Islet of Langerhans (tissue), 1 donor: ENCODE results near the gene KRT4.
"Not testable (repeated sequence)": the region's sequence is repeated elsewhere in the genome, so short reads cannot be mapped to it uniquely, and the experiment has no call there.

ENCODE experiments used
- FAIRE-seq: peaks from one replicate; lab custom pipeline; 2011; peaks lifted over from hg19 to GRCh38; lab: Jason Lieb, UNC

Gene KRT4

DNA sequence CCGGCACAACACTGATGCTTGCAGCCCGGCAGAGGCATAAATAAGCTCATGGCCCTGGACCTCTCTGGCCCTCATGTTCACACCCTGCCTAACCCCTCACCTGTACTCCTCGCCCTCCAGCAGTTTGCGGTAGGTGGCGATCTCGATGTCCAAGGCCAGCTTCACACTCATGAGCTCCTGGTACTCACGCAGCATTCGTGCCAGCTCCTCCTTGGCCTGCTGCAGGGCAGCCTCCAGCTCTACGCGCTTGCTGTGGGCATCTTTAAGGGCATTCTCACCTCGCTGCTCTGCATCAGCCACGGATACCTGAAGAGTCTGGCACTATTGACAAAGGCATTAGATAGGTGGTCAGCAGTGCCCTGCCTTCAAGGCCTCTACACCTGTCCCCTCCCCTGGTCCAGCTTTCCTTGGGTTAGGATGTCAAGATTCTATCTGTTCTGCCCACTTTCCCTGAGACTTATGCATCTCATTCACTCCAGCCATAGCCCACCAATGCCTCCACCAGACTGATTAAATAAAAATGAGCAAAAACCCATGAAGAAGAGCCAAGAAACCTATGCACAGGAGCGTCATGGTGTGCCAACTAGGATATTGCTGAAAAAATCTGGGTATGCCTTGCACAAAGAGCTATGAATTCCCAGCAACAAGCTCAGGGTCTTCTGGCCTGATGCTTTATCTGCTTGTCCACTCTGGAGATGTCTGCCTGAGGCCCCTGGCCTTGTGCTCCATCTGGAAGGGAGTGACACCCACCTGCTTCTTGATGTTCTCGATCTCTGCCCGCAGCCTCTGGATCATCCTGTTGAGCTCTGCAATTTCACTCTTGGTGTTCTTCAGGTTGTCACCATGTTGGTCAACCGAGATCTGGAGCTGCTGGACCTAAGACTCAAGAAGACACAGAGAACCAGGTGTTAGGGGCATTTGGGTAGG is 6.1 kb downstream of the KRT4 start:
- FAIRE-seq, result no peak

- no peak for FAIRE-seq
Observed at GRCh38 chr12:52806821-52807543, 6.9 kb downstream of the KRT4 start.

GRCh38 chr12:52806169-52806811 is 7.6 kb downstream of the KRT4 start:
- FAIRE-seq, result no peak

DNA sequence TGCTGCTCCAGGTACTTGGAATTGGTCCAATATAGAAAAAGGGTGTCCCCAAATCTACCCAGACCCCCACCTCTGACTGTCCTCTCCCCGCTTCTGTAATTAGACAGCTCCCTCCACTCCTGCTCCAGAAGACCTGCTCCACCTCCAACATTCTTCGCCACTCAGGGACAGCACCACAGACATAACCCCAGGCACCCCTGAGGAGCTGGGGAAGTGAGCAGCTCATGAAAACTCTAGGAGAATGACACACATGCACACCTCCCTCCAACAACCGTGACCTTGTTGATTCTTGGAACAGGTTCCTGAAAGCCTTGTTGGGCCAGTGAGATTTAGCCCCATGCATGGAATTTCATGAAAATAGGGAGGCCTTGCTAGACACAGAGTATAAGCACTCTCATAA is 8.2 kb downstream of the KRT4 start:
- no peak for FAIRE-seq

GRCh38 chr12:52805000-52805399 is 8.9 kb downstream of the KRT4 start:
- no peak for FAIRE-seq

DNA sequence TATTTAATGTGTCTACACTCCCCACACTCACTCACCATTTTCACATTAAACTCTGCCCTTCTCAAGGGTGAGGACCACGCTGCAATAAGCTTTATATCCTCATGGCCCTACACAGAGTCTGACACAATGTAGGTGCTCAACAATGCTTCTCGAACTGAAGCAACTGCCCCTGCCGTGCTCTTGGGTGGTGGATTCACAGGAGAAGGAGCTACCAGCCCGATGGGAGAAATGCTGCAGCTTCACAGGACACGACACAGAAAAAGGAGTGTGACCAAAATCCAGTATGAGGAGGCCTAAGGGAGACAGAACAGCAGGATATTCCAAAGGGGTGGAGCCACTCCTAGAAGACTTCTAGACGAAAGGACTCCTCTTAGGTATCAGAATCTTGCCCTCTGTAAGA is 11.5 kb downstream of the KRT4 start:
- no peak for FAIRE-seq

DNA sequence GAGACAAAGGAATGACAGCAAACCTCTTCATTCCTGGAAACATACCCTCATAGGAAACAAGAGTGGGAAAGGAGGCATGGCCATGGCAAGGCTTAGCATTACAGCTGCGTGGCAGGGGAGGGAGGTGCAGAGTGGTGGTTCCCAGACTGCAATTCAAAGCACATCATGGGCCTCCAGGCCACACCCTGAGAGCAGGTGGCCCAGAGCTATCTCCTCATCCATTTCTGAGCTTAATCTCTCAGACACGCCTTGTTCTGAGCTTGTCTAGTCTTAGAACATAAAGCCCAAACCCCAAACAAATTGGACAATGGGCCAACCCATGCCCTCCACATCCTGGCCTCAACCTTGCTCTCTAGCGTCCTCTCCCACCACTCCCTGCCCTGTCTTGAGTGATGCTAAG is 12.1 kb downstream of the KRT4 start:
- FAIRE-seq, result no peak

- FAIRE-seq, result no peak
Observed at GRCh38 chr12:52800259-52800917, 13.5 kb downstream of the KRT4 start.

GRCh38 chr12:52799505-52800211 is 14.3 kb downstream of the KRT4 start:
- FAIRE-seq, result no peak

DNA sequence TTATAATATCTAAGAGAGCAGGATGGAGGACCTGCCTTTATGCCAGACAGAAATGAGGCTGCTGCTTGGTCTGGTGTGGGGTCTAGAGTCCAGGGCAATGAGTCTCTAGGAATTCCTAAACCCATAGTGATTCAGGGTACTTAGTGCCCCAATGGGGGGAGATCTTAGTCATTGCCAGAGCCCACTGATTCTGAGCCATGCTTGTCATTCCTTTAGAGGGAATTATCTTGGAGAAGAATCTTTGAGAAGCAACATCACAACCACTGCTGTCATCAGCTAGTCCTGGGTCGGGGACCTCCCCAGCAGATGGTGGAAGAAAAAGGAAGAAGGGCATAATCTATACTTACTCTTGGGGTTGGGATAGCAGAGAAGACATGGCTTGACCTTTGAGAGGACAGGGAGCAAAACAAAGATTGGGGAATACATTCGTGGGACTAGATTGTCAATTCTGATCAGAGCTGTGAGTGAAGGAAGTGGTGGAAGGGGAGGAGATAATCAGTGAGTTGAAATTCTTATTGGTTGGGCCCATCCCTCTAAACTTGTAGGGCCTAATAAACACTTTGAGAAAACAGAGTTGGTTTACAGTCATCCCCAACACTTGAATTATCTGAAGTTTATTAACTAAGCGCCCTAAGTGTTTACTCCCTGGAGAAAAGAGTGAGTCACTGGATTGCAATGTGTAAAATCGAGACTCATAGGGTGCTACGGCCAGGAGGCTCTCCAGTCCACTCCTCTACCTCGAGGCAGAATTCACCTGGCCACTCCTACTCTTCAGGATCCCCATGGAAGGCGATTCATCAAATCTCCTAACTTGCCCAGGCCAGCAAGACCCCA is 15.0 kb downstream of the KRT4 start:
- no peak for FAIRE-seq

DNA sequence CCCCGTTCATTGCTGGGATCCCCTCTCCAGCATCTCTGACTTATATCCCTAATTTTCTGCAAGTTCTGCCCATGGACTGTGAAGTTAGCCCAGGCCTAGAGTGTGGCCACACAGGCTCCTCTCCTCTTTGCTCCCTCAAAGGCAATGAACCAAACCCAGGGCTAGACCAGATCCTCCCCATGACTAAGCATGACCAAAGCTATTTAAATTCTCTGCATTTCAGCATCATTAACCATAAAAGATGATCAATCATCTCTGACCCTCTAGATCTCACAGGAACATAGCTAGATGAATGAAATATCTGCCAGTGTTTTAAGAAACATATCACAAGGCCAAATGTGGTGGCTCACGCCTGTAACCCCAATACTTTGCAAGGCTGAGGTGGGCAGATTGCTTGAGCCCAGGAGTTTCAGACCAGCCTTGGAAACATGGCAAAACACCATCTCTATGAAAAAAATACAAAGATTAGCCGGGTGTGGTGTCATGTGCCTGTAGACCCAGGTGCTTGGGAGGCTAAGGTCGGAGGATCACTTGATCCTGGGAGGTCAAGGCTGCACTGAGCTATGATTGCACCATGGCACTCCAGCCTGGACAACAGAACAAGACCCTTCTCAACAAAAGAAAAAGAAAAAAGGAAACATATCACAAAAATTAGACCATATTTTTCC is 15.8 kb downstream of the KRT4 start:
- FAIRE-seq, result no peak

- FAIRE-seq, result no peak
Observed at GRCh38 chr12:52797529-52797894, 16.4 kb downstream of the KRT4 start.

GRCh38 chr12:52796839-52797528 is 16.9 kb downstream of the KRT4 start:
- no peak for FAIRE-seq

DNA sequence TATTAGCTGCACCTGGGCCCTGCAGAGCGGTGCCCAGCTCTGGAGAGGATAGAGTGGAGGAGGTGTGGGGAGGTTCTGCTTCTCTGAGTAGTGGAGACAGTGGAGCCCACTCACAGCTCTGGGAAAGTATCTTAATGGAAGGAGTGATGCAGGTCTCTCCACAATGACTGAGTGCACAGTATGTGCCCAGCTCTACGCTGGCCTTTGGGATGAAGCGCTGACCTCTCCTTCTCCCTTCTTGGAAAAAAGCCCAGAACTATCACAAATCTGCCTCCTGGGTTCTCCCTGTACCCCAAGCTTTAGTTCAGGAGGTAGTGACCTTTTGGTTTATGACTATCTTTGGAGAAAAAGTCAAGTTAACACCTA is 17.5 kb downstream of the KRT4 start:
- no peak for FAIRE-seq

DNA sequence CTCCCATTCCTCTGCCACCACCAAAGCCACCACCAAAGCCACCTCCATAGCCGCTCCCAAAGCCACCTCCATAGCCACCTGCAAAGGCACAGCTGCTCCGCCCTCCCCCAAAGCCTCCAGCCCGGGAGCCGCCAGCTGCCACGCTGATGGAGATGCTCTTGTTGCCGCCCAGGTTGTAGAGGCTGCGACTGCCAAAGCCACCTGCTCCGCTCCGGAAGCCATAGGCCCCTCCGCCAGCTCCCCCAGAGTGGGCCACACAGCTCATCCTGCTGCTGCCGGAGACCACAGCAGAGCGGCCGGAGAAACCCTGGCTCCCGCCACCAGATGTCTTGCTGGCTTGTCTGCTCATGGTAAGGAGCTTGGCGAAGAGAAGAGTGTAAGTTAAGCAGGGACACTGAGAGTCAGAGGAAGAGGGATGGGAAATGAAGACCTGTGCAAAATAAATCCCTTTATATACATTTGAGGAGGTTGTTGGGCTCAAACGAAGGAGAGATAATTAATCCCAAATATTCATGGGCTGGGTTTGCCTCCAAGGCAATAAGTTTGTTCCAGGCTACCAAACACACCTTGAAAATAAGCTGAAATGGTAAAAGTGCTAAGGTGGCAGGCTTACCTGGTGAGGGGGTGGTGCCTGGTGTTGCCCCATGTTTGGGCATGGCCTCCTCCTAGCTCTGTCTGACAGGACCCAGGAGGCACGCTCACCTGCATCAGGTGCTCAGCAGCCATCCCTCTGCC is 18.1 kb downstream of the KRT4 start, which contains the start of gene KRT3:
Gene KRT3 (minus strand): TSS at position 424 of the 735 bp plus-strand sequence. CDS start 75 bp downstream, at position 349.
- FAIRE-seq, result no peak

DNA sequence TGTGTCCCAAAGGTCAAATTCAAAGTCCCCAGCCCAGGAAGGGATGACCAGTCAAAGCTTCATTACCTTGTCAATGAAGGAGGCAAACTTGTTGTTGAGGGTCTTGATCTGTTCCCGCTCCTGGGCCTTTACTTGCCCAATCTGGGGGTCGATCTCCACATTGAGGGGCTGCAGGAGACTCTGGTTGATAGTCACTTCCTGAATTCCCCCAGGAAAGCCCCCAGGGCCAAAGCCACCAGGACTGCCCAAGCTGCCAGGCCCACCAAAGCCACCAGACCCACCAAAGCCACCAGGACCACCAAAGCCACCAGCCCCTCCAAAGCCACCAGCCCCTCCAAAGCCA is 18.6 kb downstream of the KRT4 start:
- not testable (repeated sequence) for FAIRE-seq

- FAIRE-seq, result no peak
Observed at GRCh38 chr12:52794479-52795331, 19.2 kb downstream of the KRT4 start.
